ENCODE data around the gene MGST3. TPM values are rescaled to one million over a fixed set of nuclear protein-coding genes. Genes with fewer than 3 reads are reported as not detected.
A peak's percentile ranks its signal among the peaks of the same experiment; 100 is the strongest.
"Not testable (repeated sequence)": the region's sequence is repeated elsewhere in the genome, so short reads cannot be mapped to it uniquely, and the experiment has no call there.

MGST3 gene
- total RNA-seq, 1 donor from 2014 or later: 169 TPM

GRCh38 chr1:165629151-165629550 lies 1.9 kb upstream of the MGST3 start:
- DNase-seq (ENCODE audit: low read depth in 2 of 2): no peak

GRCh38 chr1:165629848-165630628 lies 996 bp upstream of the MGST3 start:
- no peak for DNase-seq (ENCODE audit: low read depth in 2 of 2)

DNA sequence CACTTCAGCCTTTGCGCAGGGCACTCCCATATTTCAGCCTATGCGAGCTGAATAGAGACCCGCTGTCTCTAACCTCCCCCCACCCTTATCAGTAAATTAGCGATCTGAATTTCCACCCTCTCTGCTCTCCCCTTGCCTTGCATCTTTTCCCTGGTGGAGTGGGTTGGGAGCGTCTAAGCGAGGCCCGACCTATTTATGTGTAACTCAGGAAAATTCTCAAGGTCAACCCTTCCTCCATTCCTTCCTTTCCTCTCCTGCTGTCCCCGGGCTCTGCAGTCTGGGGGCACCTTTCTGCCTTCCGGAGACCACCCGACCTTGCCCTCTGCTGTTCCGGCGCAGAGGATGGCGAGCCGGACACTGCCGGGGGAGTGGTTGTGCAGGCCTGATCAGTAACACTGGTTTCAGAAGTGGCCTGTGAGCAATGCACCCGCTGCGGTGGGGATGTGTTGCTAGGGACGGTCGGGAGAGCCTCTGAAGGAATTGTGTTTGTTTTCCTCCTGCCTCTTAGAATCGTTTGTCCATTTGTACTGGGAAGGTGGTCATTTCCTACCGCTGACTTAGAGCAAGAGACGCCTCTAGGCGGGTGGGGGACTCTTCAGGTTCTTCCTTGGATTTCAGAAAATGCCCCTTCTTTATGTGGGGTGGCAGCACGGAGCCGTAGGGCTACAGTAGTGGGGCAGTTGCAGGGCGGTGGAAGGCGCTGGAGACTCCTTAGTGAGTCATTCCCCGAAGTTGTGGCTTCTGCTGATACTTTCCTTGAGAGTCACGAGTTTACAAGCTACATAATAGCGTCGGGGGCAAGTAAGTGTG lies 513 bp downstream of the MGST3 start:
- DNase-seq (ENCODE audit: low read depth in 2 of 2): peak in 1 of 2 donors; percentile 75

DNA sequence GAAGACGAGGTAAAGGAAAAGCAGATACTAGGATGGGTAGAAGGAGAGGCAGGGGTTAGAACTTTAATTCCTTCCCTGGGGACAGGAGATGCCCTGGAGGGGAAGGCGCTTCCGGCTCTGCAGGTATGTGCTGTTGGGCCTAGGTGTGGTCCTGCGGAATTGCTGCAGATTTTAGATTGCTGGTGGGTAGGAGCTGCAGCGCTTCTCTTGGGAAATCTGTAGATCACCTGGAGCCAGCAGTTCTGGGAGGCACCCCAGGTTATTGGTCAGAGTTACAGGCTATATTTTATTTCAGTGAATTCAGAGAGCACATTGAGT lies 1.1 kb downstream of the MGST3 start:
- no peak for DNase-seq (ENCODE audit: low read depth in 2 of 2)

DNA sequence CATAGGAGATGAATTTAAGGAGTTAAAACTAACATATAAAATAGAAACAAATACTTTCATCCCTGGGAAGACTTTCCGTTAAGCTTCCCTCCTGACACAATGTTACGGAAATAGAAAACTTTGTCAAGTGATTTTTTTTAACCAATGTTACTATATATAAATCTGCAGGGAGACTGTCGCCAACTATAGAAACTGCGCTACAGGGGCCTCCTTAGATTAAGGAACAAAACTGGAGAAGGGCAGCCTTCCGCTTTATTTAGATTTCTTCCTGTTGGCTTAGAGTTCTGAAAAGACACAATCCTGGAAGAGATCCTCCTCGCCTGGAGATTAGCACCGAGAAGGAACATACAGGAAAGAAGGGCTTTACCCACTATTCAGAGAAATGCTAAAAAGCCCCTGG lies 1.5 kb downstream of the MGST3 start:
- DNase-seq (ENCODE audit: low read depth in 2 of 2): no peak

DNA sequence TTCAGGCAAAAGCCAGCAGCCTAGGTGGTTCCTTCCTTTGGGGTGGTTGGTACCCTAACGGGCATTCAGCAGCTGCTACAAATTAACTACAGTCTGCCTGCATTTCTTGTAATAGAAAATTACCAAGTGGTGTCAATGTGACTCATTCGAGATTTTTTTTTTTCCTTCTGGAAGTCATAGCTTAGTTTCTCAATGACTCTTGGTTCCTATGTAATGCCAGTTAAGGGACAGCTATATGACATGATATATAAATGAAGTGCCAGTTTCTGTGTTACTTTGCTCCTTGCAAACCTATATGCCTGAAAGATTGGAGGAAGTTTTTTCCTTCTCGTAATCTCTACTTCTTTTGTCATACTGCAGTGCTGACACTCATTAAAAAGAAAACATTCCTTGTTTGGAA lies 2.6 kb downstream of the MGST3 start:
- DNase-seq (ENCODE audit: low read depth in 2 of 2): no peak

DNA sequence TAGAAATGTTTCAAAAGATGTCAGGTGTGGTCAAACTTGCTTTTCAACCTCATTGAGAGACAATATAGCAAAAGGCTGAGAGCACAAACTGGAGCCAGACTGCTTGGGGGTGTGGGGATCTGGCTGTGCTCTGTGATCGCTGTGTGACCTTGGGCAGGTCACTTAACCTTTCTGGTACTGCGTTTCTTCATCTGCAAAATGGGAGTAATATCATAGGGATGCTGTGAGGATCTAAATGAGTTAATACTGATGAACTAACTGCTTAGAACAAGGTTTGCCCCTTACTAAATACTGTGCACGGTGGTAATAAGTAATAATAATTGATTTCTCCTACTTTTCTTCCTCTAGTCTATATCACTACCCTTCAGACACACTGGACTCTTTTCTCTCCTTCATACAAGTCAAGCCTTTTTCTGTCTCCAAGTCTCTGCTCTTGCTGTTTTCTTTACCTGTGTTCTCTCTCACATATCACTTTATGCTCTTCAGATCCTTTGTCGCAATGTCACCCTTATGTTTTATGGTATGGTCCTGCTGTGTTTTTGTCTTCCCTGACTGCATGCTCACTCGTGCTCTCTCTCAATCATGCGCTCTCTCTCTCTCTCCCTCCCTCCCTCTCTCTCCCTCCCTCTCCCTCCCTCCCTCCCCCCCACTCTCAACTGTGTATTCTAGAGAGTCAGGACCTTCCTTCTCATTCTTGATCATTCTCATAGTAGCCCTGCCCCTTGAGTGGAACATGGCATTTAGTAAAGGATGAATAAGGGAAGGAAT lies 3.3 kb downstream of the MGST3 start:
- no peak for DNase-seq (ENCODE audit: low read depth in 2 of 2)

DNA sequence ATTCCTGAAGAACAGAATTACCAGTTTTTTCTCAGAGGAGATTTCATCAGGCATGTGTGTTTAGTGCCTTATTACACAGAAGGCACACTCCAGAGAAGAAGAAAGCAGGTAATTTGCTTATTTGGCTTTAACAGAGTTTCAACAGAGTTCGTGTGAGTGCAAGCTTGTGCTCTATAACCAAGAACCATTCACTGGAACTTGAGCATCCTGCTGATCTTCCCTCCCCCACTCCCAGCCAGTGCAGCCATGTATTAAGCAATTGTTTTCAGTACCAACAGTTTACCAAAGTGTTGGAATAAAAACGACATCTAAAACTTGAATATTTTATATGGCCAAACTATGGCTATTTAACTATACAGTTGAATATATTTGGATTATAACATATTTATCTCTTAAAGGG lies 4.3 kb downstream of the MGST3 start:
- DNase-seq (ENCODE audit: low read depth in 2 of 2): no peak

GRCh38 chr1:165635823-165636222 lies 4.8 kb downstream of the MGST3 start:
- DNase-seq (ENCODE audit: low read depth in 2 of 2): no peak

DNA sequence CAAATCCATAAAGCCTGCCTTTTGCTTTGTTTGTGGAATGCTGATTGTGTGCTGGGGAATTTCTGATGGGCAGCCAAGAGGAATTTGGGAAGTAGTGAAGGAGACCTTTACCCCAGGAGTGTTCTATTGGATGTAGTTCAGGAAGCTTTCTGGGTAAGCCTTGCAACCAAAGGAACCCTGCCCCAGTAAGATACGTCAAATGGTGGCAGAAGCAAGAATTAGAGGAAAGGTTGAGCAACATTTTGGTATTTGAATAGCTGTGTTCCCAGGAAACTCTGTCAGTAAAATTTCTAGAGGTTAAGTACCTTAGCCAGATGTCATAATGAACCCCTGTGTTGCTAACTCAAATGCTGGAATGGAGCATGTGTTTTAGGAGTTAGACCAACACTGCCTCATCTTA lies 6.4 kb downstream of the MGST3 start:
- DNase-seq (ENCODE audit: low read depth in 2 of 2): peak; percentile 40 to 44

- DNase-seq (ENCODE audit: low read depth in 2 of 2): not testable (repeated sequence)
Measured at GRCh38 chr1:165638211-165638610, 7.2 kb downstream of the MGST3 start.

GRCh38 chr1:165639821-165640623 lies 9.0 kb downstream of the MGST3 start:
- no peak for DNase-seq (ENCODE audit: low read depth in 2 of 2)

DNA sequence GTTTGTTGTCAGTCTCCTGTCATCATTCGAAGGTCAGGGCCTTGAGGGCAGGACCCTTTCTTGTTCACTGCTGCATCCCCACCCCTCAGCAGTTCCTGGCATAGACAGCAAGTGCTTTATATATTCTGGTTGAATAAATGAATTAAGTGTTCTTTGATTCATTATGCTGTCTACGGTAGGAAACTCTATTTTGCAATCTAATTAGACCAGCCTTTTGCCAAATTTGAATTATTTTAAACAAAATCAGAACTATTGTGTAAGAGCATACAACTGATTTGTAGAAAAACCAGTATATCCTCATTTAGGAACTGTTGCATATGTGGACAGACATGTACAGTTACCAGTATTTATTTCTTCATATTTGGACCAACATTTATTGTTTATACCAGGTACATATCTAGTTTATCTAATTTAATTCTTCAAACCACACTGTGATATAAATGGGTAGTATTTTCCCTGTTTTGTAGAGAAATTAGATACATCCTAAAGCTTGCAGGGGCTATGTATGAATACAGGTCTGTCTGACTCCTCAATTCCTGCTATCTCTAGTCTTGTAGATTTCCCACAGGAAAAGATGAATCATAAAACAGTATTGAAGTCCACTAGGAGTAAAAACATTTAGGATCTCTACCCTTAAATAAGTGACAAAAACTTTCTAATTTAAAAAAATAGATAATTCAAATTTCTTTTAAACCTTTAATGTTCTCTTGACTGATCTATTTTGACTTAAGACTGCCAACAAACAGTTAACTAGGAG lies 10.4 kb downstream of the MGST3 start:
- DNase-seq (ENCODE audit: low read depth in 2 of 2): peak in 1 of 2 donors; percentile 44

DNA sequence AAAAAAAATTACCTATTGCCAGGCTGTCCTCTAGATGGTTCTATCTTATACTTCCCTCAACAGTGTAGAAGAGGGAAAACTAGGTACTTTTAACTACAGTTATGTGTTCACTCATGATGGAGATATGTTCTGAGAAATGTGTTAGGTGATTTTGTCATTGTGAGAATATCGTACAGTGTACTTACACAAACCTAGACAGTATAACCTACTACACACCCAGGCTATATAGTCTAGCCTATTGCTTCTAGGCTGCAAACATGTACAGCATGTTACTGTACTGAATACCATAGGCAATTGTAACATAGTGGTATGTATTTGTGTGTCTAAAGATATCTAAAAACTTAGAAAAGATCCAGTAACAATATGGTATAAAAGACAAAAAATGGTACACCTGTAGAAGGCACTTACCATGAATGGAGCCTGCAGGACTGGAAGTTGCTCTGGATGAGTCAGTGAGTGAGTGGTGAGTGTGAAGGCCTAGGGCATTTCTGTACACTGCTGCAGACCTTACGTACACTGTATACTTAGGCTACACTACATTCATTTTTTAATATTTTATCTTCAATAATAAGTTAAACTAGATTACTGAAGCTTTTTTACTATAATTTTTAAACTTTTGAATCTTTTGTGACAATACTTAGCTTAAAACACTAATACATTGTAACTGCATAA lies 13.2 kb downstream of the MGST3 start:
- DNase-seq (ENCODE audit: low read depth in 2 of 2): no peak

DNA sequence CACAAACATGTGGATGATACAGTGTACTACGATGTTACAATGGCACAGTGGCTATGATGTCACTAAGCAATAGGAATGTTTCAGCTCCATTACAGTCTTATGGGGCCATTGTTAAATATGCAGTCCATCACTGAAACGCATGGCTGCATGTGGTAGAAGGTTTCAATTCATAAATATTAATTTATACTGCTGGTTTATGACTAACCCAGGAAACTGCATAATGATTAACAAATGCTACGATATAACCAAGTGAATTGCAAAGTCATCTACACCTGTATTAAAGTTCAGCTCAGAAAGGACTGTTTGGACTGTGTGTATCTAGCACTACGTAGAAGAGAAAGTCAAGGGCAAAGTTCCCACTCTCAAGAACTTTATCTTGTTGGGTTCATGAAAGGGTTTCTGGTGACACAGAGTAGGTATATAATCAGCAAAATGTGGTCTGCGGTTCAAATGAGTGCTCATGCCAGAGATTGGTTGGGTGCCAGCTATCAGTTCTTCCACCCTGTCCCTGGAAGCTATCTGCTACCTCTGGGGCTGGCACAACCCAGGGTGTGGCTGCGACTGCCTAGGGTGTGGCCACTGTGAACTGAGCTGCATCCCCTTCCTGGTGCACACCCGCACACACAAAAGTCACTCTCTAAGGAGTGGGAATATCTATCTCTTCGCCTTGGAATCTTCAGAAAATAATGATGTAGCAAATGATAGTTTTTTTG lies 14.8 kb downstream of the MGST3 start:
- DNase-seq (ENCODE audit: low read depth in 2 of 2): no peak

DNA sequence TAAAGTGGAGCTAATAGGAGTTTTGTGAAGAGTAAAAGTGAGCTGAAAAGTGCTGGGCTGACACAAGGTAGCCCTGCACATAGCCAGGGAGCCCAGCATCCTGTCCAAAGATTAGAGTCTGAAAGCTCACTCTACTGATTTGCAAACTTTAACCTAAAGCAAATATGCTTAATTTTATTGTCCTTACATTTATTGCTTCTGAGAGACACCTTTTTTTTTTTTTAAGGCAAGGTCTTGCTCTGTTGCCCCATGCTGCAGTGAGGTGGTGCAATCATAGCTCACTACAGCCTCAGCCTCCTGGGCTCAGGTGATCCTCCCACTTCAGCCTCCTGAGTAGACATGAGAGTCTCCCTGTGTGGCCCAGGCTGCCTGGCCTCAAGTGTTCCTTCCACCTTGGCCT lies 16.5 kb downstream of the MGST3 start:
- DNase-seq (ENCODE audit: low read depth in 2 of 2): no peak

DNA sequence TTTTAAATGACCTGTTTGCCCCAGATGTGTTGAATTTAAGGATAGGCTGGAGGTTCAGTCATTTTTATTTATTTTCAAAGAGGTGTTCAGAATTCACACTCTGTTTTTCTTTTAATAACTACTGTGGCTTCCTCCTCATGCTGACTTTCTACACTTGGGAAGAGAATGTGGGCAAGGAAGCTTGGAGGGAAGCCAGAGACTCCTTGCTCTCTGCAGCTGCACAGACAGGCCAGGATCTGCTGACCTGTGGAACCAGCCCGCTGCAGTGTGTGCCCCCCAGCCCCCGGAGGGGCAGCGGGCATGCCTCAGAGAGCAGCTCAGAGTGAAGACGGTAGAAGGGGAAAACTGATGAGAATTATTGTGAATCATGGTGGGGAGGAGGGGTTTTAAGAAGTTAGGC lies 16.9 kb downstream of the MGST3 start:
- DNase-seq (ENCODE audit: low read depth in 2 of 2): peak in 1 of 2 donors; percentile 31

GRCh38 chr1:165648919-165649572 lies 18.0 kb downstream of the MGST3 start:
- DNase-seq (ENCODE audit: low read depth in 2 of 2): no peak

Data from dermis microvascular lymphatic vessel endothelial cell (primary cell).